Skin epidermis (tissue), 12 donors: ENCODE results near the gene CPNE4.

Source experiments
- H3K27ac ChIP-seq, 21 experiments: fragments of 200-600 bp; sonication (generic) in 11 of 21; one replicate each; pipeline ENCODE4 v1.5.0; 2020; ENCODE audit warnings: mild to moderate bottlenecking in 3 of 21, inconsistent platforms in 2 of 21, moderate library complexity in 2 of 21
- H3K4me3 ChIP-seq, 7 experiments: fragments of 200-600 bp; sonication (generic) in 2 of 7; one replicate each; pipeline ENCODE4 v1.5.0; 2020; ENCODE audit warnings: inconsistent platforms in 2 of 7, mild to moderate bottlenecking in 2 of 7, moderate library complexity in 1 of 7

CPNE4 gene

GRCh38 chr3:131645638-131646037, 389.2 kb downstream of the CPNE4 start:
- no peak overlapping the region for H3K4me3 ChIP-seq
- H3K27ac ChIP-seq, result no peak overlapping the region

GRCh38 chr3:131636266-131636775, 398.5 kb downstream of the CPNE4 start:
- H3K27ac ChIP-seq, result no peak overlapping the region

DNA sequence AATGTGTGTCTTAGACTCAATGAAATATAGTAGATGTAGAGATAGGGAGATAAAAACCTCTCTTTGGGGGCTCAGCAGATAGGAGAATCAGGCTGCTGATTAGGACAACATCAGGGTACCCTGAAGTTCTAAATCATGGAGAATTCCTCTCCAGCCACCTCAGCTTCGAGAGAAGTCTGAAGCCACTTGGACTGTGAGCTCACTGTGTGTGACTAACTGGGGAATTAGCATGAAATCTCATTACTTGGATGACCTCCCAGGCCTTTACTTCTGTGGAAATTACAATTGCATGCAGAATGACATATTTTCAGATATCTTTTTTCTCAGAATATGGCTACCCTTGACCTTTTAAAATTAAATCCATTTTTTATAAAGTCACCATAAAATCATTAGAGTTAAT, 404.0 kb downstream of the CPNE4 start:
- H3K27ac ChIP-seq, result no peak overlapping the region
- no peak overlapping the region for H3K4me3 ChIP-seq

More at GRCh38 chr3:131636266-131636775, 398.5 kb downstream of the CPNE4 start:
- H3K4me3 ChIP-seq, result no peak overlapping the region

DNA sequence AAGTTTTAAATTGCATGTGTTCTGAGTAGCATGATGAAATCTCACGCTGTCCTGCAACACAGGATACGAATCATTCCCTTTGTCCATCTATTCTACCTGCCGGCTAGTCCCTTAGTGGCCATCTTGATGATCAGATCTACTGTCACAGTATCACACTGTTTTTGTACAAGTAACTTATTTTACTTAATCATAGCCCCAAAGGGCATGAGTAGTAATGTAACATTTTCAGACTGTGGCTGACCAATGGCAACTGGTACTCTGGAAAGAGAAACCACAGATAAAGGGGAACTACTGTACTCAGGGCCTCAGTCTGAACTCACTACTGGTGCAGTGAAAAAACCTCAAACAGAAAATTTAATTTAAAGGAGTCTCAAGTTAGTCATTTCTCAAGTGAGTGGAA, 404.7 kb downstream of the CPNE4 start:
- no peak overlapping the region for H3K27ac ChIP-seq
- no peak overlapping the region for H3K4me3 ChIP-seq

DNA sequence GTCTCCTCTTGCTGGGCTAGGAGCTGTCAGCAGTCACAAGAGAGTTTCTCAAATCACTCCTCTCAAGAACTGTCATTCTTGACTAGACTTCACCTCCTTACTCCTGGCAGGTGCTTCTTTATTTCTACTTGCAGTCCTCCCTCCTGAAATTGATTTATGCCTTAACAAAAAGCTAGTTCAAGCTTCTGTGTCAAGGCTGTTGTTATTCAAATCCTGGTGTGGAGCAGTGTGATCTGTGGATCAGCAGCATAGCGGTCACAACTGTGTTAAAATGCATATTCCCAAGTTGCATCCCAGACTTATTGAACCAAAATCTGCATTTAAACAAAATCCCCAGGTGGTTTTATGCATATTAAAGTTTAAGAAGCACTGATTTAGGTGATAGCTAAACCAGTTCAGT, 411.4 kb downstream of the CPNE4 start:
- no peak overlapping the region for H3K4me3 ChIP-seq
- no peak overlapping the region for H3K27ac ChIP-seq

DNA sequence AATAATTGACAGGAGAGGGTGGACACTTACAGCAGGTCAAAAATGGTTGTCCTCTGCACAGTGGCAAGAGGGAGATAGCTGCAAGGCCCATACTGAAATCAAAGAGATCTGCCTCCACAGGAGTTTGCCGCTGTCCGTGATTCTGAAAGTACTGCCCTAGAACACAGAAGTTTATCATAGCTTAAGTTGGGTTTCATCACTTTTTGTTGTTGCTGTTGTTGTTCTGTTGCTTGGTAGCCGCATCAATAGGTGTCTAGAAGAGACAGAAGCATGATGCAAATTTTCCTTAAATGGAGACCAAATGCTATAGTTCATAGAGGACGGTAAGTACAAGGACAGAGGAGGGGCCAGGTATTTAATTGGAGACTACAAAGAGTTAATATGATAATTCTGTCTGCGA, 412.1 kb downstream of the CPNE4 start:
- Histone ChIP-seq H3K27ac (no peak overlapping the region), H3K4me3 (no peak overlapping the region)

DNA sequence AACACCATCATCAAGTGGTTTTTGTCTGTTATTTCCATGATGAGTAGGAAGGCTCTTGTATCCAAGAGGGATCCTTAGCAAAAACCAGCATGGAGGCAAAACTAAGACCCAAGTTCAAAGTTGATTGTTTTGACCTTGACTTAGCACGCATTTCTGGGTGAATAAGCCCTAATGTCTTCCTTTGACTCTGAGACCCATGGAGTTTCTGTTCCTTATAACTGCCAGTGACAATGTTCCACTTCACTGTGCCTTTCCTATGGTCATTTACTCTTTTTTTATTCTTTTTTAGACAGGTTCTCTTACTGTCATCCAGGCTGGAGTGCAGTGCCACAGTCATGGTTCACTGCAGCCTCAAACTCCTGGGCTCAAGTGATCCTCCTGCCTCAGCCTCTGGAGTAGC, 413.8 kb downstream of the CPNE4 start:
- Histone ChIP-seq H3K4me3 (no peak overlapping the region), H3K27ac (no peak overlapping the region)

DNA sequence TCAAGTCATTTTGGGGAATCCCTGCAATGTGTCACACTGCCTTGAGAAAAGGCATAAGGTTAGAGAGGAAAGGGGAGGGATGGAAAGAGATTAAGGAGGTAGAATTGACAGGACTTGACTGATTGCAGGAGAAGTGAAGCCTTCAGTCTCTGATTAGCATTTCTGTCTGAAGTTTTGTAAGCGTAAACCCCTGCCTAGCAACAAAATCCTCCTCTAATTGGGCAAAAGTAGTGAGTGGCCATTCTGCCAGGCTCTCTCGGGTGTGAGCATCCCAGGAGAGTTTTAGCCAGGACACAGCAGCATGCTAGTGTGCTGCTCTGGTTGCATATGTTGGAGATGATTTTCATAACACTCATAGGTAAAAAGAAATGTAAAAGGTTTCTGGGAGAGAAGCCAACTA, 415.0 kb downstream of the CPNE4 start:
- no peak overlapping the region for H3K4me3 ChIP-seq
- H3K27ac ChIP-seq, result no peak overlapping the region

- no peak overlapping the region for H3K27ac ChIP-seq
- no peak overlapping the region for H3K4me3 ChIP-seq
Observed at GRCh38 chr3:131616719-131617118, 418.1 kb downstream of the CPNE4 start.

DNA sequence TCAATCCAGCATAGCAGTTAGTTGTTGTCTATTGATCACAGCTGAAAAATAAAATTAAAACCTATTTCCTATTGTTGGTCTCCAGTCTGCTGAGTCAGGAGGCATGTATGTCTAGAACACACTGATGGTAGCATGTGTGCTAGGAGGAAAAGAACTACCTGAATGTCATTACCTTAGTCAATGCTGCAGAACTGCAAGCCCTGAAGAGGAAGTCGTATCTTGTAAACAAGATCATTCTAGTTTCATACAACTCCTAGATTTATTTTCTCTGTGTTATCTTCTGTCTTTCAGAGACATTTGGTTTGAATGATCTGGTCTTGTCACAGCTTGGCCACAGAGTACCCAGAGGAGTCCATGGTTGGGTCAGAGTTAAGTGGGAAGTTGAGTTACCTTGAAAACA, 422.1 kb downstream of the CPNE4 start:
- H3K4me3 ChIP-seq, result no peak overlapping the region
- no peak overlapping the region for H3K27ac ChIP-seq

GRCh38 chr3:131610174-131610573, 424.6 kb downstream of the CPNE4 start:
- H3K4me3 ChIP-seq, result no peak overlapping the region
- H3K27ac ChIP-seq, result no peak overlapping the region

DNA sequence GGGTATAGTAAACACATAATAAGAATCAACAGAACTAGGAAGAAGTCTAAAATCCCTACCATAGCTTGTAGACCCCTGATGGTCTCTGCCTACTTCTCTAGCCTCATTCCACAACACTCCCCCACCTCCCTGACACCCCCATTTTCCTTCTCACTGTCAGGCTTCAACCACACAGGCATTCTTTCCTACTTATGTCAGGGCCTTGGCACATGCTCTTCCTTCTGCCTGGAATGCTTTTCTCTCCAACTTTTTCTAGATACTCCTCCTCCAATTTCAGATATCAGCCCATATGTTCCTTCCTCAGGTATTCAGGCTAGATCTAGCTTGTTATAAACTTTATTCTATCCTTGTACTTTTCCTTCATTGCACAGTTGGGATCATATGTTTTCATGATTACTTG, 426.1 kb downstream of the CPNE4 start:
- H3K4me3 ChIP-seq, result no peak overlapping the region

GRCh38 chr3:131608296-131608695, 426.5 kb downstream of the CPNE4 start:
- no peak overlapping the region for H3K27ac ChIP-seq

More for the DNA sequence above, 426.1 kb downstream of the CPNE4 start:
- H3K27ac ChIP-seq, result no peak overlapping the region

GRCh38 chr3:131605916-131606315, 428.9 kb downstream of the CPNE4 start:
- Histone ChIP-seq H3K4me3 (no peak overlapping the region), H3K27ac (no peak overlapping the region)

More at GRCh38 chr3:131608296-131608695, 426.5 kb downstream of the CPNE4 start:
- H3K4me3 ChIP-seq, result no peak overlapping the region

DNA sequence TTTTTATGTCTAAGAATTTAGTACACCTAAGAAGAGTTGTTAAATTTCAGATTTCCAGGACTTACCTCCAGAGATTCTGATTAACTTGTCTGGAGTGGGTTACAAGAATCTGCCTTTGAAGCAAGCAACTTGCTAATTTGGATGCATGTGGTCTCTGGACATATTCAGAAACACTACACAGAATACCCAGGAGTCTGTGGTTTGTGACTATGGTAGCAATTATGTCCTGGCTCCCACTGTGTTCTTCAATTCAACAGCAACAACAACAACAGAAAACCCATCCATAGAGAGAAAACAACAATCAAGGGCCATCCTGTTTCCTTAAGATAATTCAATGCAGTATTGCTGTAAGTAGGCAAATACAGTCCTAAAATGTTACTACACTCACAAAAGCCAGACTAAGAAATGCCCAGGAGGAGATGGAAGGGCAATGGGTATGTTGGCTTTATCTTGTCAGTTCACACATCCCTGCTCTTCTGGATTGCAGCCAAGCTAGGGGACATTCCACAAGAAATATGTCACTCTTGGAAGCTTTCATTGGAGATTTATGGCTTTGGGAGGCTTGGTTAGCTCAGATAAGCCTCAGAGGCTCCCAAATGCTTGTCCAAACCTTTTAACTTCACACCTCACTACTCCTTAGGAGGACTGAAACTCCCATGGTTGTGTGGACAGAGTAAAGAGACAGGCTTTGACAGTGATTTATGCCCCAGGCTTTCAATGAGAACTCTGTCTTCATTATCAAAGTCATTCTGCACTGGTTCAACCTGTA, 432.6 kb downstream of the CPNE4 start:
- Histone ChIP-seq H3K27ac (no peak overlapping the region), H3K4me3 (no peak overlapping the region)

- Histone ChIP-seq H3K27ac (no peak overlapping the region), H3K4me3 (no peak overlapping the region)
Observed at GRCh38 chr3:131597816-131598215, 437.0 kb downstream of the CPNE4 start.

DNA sequence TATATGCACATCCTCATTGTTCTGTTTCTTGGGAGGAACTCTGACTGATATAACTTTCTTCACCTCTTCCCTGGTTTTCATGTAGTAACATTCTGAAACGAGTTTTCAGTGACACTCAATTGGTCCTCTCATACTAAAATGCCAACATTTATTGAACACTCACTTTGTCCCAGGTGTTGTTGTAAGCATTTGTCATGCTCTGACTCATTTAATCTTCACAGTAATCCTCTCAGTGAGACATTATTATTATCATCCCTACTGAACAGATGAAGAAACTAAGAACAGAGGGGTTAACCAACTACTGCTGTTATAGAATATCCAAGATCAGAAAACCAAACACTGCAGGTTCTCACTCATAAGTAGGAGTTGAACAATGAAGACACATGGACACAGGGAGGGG, 437.9 kb downstream of the CPNE4 start:
- Histone ChIP-seq H3K27ac (no peak overlapping the region), H3K4me3 (no peak overlapping the region)

DNA sequence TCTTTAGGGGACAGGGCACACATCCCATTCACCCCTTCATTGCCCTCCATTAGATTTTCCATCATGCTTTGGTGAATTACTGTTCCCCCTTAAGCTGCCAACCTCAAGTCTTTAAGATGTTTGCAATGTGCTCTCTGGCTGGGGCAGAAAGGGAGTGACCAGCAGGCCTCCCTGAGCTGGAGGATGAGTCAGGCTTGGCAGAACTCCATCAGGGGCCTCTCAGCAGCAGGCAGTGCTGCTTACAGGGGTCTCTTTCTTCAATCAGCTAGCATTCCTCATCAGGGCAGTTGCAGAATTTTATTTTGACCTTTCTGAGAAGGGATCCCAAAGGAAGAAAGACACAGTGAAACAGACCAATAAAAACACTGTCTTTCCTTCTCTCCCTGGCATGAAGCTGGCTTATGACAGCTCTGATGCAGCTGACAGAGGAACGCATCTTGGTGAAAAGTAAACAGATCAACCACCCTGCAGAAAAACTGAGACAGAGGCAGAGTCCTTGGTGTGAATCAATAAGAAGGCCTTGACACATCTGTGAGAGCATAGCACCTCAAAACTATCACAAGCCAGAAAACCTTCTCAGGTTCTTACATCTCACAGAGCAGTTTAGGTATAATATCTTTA, 443.3 kb downstream of the CPNE4 start:
- no peak overlapping the region for H3K4me3 ChIP-seq
- no peak overlapping the region for H3K27ac ChIP-seq

DNA sequence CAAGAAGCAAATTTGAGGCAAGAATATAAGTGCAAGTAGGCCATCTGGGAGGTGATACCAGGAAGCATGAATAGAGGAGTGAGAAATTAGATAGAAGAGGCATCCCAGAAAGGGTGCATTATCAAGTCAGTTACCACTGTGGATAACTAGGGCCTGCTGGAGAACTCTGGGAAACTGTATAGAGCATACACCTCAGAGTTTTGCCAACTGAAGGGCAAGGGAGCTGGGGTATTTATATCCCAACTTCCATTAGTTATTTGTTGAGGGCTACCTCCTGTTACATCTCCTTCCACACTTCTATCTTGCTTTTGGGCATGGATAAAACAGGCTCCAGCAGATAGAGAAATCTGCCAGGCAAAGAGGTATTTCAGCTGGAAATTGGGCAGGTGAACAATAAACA, 448.5 kb downstream of the CPNE4 start:
- no peak overlapping the region for H3K27ac ChIP-seq
- H3K4me3 ChIP-seq, result no peak overlapping the region

DNA sequence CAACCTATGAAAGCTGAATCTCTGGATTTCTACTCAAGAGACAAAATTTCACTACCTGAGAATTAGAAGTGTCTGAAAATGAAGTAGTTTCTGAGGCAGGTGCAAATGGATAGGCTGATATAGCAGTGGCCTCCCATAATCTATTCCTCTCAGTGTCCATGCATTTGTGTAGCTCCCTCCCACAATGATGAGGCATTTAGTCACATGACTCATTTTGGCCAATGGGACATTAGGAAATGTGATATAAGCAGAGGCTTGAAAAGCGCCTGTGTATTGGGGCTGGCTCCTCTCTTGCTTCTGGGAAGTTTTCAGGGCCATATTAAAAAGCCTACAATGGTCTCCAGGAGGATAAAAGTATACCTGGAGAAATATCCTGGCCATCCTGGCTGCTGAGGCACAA, 452.4 kb downstream of the CPNE4 start:
- Histone ChIP-seq H3K27ac (no peak overlapping the region), H3K4me3 (no peak overlapping the region)

- H3K4me3 ChIP-seq, result no peak overlapping the region
Observed at GRCh38 chr3:131568460-131568859, 466.4 kb downstream of the CPNE4 start.

More at GRCh38 chr3:131568460-131568859, 466.4 kb downstream of the CPNE4 start:
- no peak overlapping the region for H3K27ac ChIP-seq
